Subcutaneous abdominal adipose tissue (tissue), 5 donors: ENCODE measurements around the gene SLC17A1.

Source experiments
- H3K27ac ChIP-seq: one replicate; pipeline ENCODE4 v1.7.0; 2013; ENCODE audit warnings: low read depth, mild to moderate bottlenecking, inconsistent platforms, low read length, moderate library complexity
- H3K27me3 ChIP-seq, 5 donors: one replicate each; pipeline ENCODE4 v1.7.0; 2013; ENCODE audit warnings: low read length in 5 of 5, inconsistent platforms in 1 of 5; ENCODE audit not compliant: control insufficient read depth in 5 of 5, insufficient read depth in 4 of 5
- H3K36me3 ChIP-seq, 5 donors: one replicate each; pipeline ENCODE4 v1.7.0; 2013; ENCODE audit warnings: low read length in 5 of 5; ENCODE audit not compliant: control insufficient read depth in 5 of 5, insufficient read depth in 5 of 5
- H3K4me1 ChIP-seq, 5 donors: one replicate each; pipeline ENCODE4 v1.7.0; 2013; ENCODE audit warnings: low read length in 5 of 5, mild to moderate bottlenecking in 3 of 5, moderate library complexity in 1 of 5; ENCODE audit not compliant: control insufficient read depth in 5 of 5, insufficient read depth in 5 of 5
- H3K4me3 ChIP-seq, 5 donors: one replicate each; pipeline ENCODE4 v1.7.0; 2013; ENCODE audit warnings: low read length in 5 of 5, low read depth in 1 of 5
- H3K9ac ChIP-seq, 5 donors: one replicate each; pipeline ENCODE4 v1.7.0; 2013; ENCODE audit warnings: low read length in 5 of 5, mild to moderate bottlenecking in 4 of 5, moderate library complexity in 3 of 5
- H3K9me3 ChIP-seq, 5 donors: one replicate each; pipeline ENCODE4 v1.7.0; 2013; ENCODE audit warnings: low read length in 5 of 5; ENCODE audit not compliant: control insufficient read depth in 5 of 5
- donor health status: healthy.
- donor health status: healthy.
- donor health status: healthy.
- donor health status: healthy.
- donor health status: healthy.

Gene SLC17A1

GRCh38 chr6:25833136-25833535 lies 1.3 kb upstream of the SLC17A1 start:
- Histone ChIP-seq H3K9ac (no peak overlapping the region), H3K4me1 (no peaks in the 10 kb centered on the region), H3K36me3 (no peaks in the 10 kb centered on the region), H3K4me3 (no peak overlapping the region), H3K9me3 (no peaks in the 10 kb centered on the region), H3K27me3 (peaks cover 0 to 2% (median 0%) of the 10 kb centered on the region in 5 donors), H3K27ac (no peak overlapping the region)

- Histone ChIP-seq H3K9ac (no peak overlapping the region), H3K9me3 (no peaks in the 10 kb centered on the region), H3K36me3 (no peaks in the 10 kb centered on the region), H3K27me3 (peaks cover 0 to 2% (median 0%) of the 10 kb centered on the region in 5 donors), H3K4me1 (no peaks in the 10 kb centered on the region), H3K27ac (no peak overlapping the region), H3K4me3 (no peak overlapping the region)
Measured at GRCh38 chr6:25832670-25833069, 818 bp upstream of the SLC17A1 start.

DNA sequence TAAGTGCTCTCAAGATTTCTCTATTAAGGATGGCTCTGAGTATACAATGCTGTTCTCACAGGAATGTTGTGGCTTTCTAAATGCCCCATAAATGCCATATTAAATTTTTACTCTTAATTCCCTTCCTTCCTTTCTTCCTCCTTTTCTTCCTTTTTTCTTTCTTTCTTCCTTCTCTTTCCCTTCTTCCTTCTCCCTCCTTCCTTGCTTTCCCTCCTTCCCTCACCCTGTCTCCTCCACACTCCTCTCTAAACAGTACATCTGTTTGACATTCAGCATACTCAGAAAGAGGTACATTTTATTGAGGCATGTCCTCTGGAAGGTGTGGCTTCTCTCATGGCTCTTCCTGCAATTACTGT lies 433 bp upstream of the SLC17A1 start:
- H3K9ac ChIP-seq: no peak overlapping the region
- H3K27ac ChIP-seq: no peak overlapping the region
- peaks cover 0 to 2% (median 0%) of the 10 kb centered on the region in 5 donors for H3K27me3 ChIP-seq
- H3K4me3 ChIP-seq: no peak overlapping the region
- no peaks in the 10 kb centered on the region for H3K9me3 ChIP-seq
- no peaks in the 10 kb centered on the region for H3K4me1 ChIP-seq
- no peaks in the 10 kb centered on the region for H3K36me3 ChIP-seq

GRCh38 chr6:25830458-25830857 lies 1.4 kb downstream of the SLC17A1 start:
- Histone ChIP-seq H3K4me1 (no peaks in the 10 kb centered on the region), H3K27me3 (peaks cover 0 to 2% (median 0%) of the 10 kb centered on the region in 5 donors), H3K4me3 (no peak overlapping the region), H3K36me3 (no peaks in the 10 kb centered on the region), H3K9me3 (no peaks in the 10 kb centered on the region), H3K9ac (no peak overlapping the region), H3K27ac (no peak overlapping the region)

DNA sequence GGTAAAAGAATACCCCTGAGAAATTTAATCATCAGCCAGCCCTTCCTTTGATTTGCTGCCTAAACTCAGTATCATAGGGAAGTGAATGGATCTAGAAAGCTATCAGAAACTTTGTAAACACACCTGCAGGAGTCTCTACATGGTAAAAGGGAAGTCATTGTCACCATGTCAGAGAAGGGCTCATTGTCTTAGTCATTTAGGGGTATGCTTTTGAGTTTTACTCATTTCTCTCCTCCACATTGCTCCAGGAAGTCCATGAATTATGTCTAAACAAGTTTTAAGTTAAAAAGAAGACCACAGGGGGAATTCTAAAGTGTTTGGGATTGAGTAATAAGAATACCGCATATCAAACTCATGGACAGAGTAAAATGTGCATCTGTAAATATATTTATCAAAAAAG lies 2.5 kb downstream of the SLC17A1 start:
- Histone ChIP-seq H3K27ac (no peak overlapping the region), H3K9me3 (no peaks in the 10 kb centered on the region)

DNA sequence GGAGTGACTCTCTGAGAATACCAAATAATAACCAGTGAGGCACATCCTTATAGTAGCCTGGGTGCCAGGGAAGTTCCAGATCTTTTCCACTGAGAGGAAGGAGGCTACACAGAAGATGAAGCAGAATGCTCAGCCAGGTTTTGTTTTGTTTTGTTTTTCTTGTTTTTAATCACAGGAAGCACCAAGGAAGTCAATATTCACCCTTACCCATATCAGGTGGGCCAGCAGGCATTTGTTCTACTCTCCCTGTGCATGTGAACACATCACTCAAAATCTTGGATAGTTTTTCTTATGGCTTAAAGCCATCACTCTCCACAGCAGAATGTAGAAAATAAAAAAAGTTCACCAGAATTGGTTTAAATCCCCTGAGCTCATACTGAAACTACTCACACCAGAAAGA lies 10.5 kb downstream of the SLC17A1 start:
- H3K4me1 ChIP-seq: no peaks in the 10 kb centered on the region

More for the DNA sequence above, 2.5 kb downstream of the SLC17A1 start:
- Histone ChIP-seq H3K4me3 (no peak overlapping the region), H3K36me3 (no peaks in the 10 kb centered on the region), H3K4me1 (no peaks in the 10 kb centered on the region), H3K27me3 (peaks cover 0 to 2% (median 0%) of the 10 kb centered on the region in 5 donors), H3K9ac (no peak overlapping the region)

DNA sequence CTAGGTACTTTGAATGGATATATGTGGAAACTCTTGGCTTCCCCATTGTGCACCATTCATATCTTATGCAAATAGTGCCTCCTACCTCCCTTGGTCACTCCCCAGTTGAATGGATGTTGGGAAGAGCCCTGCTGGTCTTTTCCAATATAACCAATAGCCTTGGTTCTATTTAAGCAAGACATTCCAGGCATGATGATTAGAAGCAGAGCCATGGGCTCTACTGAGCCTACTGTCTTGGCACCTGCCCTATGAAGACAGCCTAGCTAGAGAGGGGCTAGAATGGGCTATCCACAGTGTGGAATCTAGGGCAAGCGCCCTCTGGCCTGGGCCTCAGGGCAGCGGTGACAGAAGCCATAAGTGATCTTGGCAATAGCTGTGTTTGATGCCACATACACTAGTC lies 15.6 kb downstream of the SLC17A1 start:
- no peaks in the 10 kb centered on the region for H3K9me3 ChIP-seq
- no peak overlapping the region for H3K9ac ChIP-seq
- H3K27me3 ChIP-seq: peaks cover 0 to 3% (median 0%) of the 10 kb centered on the region in 5 donors
- H3K36me3 ChIP-seq: no peaks in the 10 kb centered on the region
- H3K27ac ChIP-seq: no peak overlapping the region
- no peak overlapping the region for H3K4me3 ChIP-seq
- no peaks in the 10 kb centered on the region for H3K4me1 ChIP-seq

More for the DNA sequence above, 10.5 kb downstream of the SLC17A1 start:
- H3K27ac ChIP-seq: no peak overlapping the region
- no peaks in the 10 kb centered on the region for H3K9me3 ChIP-seq
- no peak overlapping the region for H3K4me3 ChIP-seq
- no peak overlapping the region for H3K9ac ChIP-seq
- peaks cover 0 to 3% (median 0%) of the 10 kb centered on the region in 5 donors for H3K27me3 ChIP-seq
- no peaks in the 10 kb centered on the region for H3K36me3 ChIP-seq

- Histone ChIP-seq H3K27ac (no peak overlapping the region), H3K9ac (no peak overlapping the region), H3K4me3 (no peak overlapping the region), H3K9me3 (no peaks in the 10 kb centered on the region), H3K27me3 (peaks cover 0 to 3% (median 0%) of the 10 kb centered on the region in 5 donors), H3K4me1 (no peaks in the 10 kb centered on the region), H3K36me3 (no peaks in the 10 kb centered on the region)
Measured at GRCh38 chr6:25815194-25815593, 16.7 kb downstream of the SLC17A1 start.

DNA sequence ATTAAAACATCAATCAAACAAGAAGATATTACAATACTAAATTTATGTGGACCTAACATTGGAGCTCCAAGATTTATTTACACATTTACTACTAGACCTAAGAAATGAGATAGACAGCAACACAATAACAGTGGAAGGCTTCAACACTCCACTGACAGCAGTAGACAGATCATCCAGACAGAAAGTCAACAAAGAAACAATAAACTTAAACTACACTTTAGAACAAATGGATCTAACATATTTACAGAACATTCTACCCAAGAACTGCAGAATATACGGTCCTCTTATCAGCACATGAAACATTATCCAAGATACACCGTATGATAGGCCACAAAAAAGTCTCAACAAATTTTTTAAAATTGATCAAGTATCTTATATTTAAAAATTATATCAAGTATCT lies 27.0 kb downstream of the SLC17A1 start:
- no peak overlapping the region for H3K4me3 ChIP-seq
- H3K9ac ChIP-seq: no peak overlapping the region
- no peaks in the 10 kb centered on the region for H3K36me3 ChIP-seq
- H3K9me3 ChIP-seq: peaks cover 0 to 3% (median 0%) of the 10 kb centered on the region in 5 donors
- H3K4me1 ChIP-seq: no peaks in the 10 kb centered on the region
- H3K27me3 ChIP-seq: no peaks in the 10 kb centered on the region
- H3K27ac ChIP-seq: no peak overlapping the region

GRCh38 chr6:25801436-25801835 lies 30.4 kb downstream of the SLC17A1 start:
- H3K36me3 ChIP-seq: no peaks in the 10 kb centered on the region
- H3K9ac ChIP-seq: no peak overlapping the region
- H3K27ac ChIP-seq: no peak overlapping the region
- peaks cover 0 to 2% (median 0%) of the 10 kb centered on the region in 5 donors for H3K9me3 ChIP-seq
- no peaks in the 10 kb centered on the region for H3K4me1 ChIP-seq
- no peak overlapping the region for H3K4me3 ChIP-seq
- H3K27me3 ChIP-seq: no peaks in the 10 kb centered on the region

- Histone ChIP-seq H3K27me3 (no peaks in the 10 kb centered on the region), H3K4me1 (no peaks in the 10 kb centered on the region), H3K9me3 (no peaks in the 10 kb centered on the region), H3K36me3 (no peaks in the 10 kb centered on the region), H3K27ac (no peak overlapping the region), H3K4me3 (no peak overlapping the region), H3K9ac (no peak overlapping the region)
Measured at GRCh38 chr6:25794784-25795183, 37.1 kb downstream of the SLC17A1 start.
